H9 (cell line): ENCODE measurements around the gene SRGAP1. TPM values are rescaled to one million over a fixed set of nuclear protein-coding genes. Genes with fewer than 3 reads are reported as not detected.

ENCODE experiments used
- DNase-seq: peaks from one replicate; pipeline ENCODE4 v3.0.0-alpha.2; 2017
- H2AFZ ChIP-seq: one replicate; pipeline ENCODE4 v1.6.1; 2013; ENCODE audit warnings: mild to moderate bottlenecking, low read length, control low read depth, moderate library complexity
- H2AK5ac ChIP-seq: 2 replicates; pipeline ENCODE4 v1.6.1; 2013; ENCODE audit warnings: low read length, control low read depth, mixed read lengths; ENCODE audit not compliant: insufficient read length
- H2BK120ac ChIP-seq: one replicate; pipeline ENCODE4 v1.6.1; 2013; ENCODE audit warnings: low read depth, mild to moderate bottlenecking, low read length, control low read depth, inconsistent platforms; ENCODE audit not compliant: poor library complexity, severe bottlenecking
- H2BK12ac ChIP-seq: 2 replicates; pipeline ENCODE4 v1.6.1; 2013; ENCODE audit warnings: low read length, control low read depth, mixed read lengths, low read depth; ENCODE audit not compliant: insufficient read length
- H2BK15ac ChIP-seq: 2 replicates; pipeline ENCODE4 v1.6.1; 2013; ENCODE audit warnings: low read depth, low read length, control low read depth
- H2BK20ac ChIP-seq: one replicate; pipeline ENCODE4 v1.6.1; 2013; ENCODE audit warnings: low read depth, mild to moderate bottlenecking, low read length, control low read depth, inconsistent platforms; ENCODE audit not compliant: poor library complexity, severe bottlenecking
- H2BK5ac ChIP-seq: 2 replicates; pipeline ENCODE4 v1.6.1; 2013; ENCODE audit warnings: low read length, control low read depth, mixed read lengths; ENCODE audit not compliant: insufficient read length
- H3K14ac ChIP-seq: 2 replicates; pipeline ENCODE4 v1.6.1; 2013; ENCODE audit warnings: low read length, control low read depth; ENCODE audit not compliant: insufficient read depth
- H3K18ac ChIP-seq: 2 replicates; pipeline ENCODE4 v1.6.1; 2013; ENCODE audit warnings: low read depth, mild to moderate bottlenecking, mixed read lengths, low read length, control low read depth; ENCODE audit not compliant: insufficient read length
- H3K23ac ChIP-seq: 2 replicates; pipeline ENCODE4 v1.6.1; 2013; ENCODE audit warnings: low read length, control low read depth, mixed read lengths, low read depth; ENCODE audit not compliant: insufficient read length
- H3K23me2 ChIP-seq: 2 replicates; pipeline ENCODE4 v1.6.1; 2013; ENCODE audit warnings: low read depth, mild to moderate bottlenecking, mixed read lengths, low read length, control low read depth; ENCODE audit not compliant: insufficient read length, poor library complexity, severe bottlenecking
- H3K27ac ChIP-seq: 2 replicates; pipeline ENCODE4 v1.5.1; 2013; ENCODE audit warnings: low read length, control low read depth, mixed read lengths, low read depth; ENCODE audit not compliant: insufficient read length
- H3K27me3 ChIP-seq: 2 replicates; pipeline ENCODE4 v1.6.1; 2013; ENCODE audit warnings: low read length, control low read depth, inconsistent platforms; ENCODE audit not compliant: insufficient read depth
- H3K4ac ChIP-seq: 2 replicates; pipeline ENCODE4 v1.6.1; 2013; ENCODE audit warnings: low read depth, mild to moderate bottlenecking, control low read depth, inconsistent platforms, low read length, moderate library complexity
- H3K4me1 ChIP-seq: 2 replicates; pipeline ENCODE4 v1.6.1; 2013; ENCODE audit warnings: low read length, control low read depth, inconsistent platforms; ENCODE audit not compliant: insufficient read depth
- H3K4me2 ChIP-seq: 2 replicates; pipeline ENCODE4 v1.6.1; 2013; ENCODE audit warnings: low read length, control low read depth, mixed read lengths; ENCODE audit not compliant: insufficient read length, insufficient read depth
- H3K56ac ChIP-seq: 2 replicates; pipeline ENCODE4 v1.6.1; 2013; ENCODE audit warnings: low read depth, mild to moderate bottlenecking, mixed read lengths, low read length, control low read depth; ENCODE audit not compliant: insufficient read length
- H3K79me1 ChIP-seq: 2 replicates; pipeline ENCODE4 v1.6.1; 2013; ENCODE audit warnings: low read depth, mild to moderate bottlenecking, moderate library complexity, low read length, control low read depth, inconsistent platforms; ENCODE audit not compliant: insufficient read depth, poor library complexity, severe bottlenecking
- H3K79me2 ChIP-seq: 2 replicates; pipeline ENCODE4 v1.6.1; 2013; ENCODE audit warnings: low read length, control low read depth, inconsistent platforms; ENCODE audit not compliant: insufficient read depth
- H3K9ac ChIP-seq: 2 replicates; pipeline ENCODE4 v1.6.1; 2013; ENCODE audit warnings: low read length, control low read depth, mixed read lengths; ENCODE audit not compliant: insufficient read length; ENCODE audit errors: extremely low read depth
- H3K9me3 ChIP-seq: one replicate; pipeline ENCODE4 v1.6.1; 2013; ENCODE audit warnings: low read depth, low read length, inconsistent platforms; ENCODE audit not compliant: control insufficient read depth
- H3T11ph ChIP-seq: one replicate; pipeline ENCODE4 v1.6.1; 2013; ENCODE audit warnings: mild to moderate bottlenecking, low read length, control low read depth, inconsistent platforms
- H4K20me1 ChIP-seq: one replicate; pipeline ENCODE4 v1.6.1; 2013; ENCODE audit not compliant: control insufficient read depth, insufficient read length, insufficient read depth
- H4K5ac ChIP-seq: 2 replicates; pipeline ENCODE4 v1.6.1; 2013; ENCODE audit warnings: low read depth, mild to moderate bottlenecking, mixed read lengths, low read length, control low read depth; ENCODE audit not compliant: insufficient read length
- H4K8ac ChIP-seq: replicated peaks from 2 replicates; pipeline ENCODE4 v1.6.1; 2013; ENCODE audit warnings: low read length, control low read depth, mixed read lengths, low read depth; ENCODE audit not compliant: insufficient read length
- H4K91ac ChIP-seq: 2 replicates; pipeline ENCODE4 v1.6.1; 2013; ENCODE audit warnings: low read depth, mild to moderate bottlenecking, moderate library complexity, mixed read lengths, low read length, control low read depth; ENCODE audit not compliant: insufficient read length
- H3K27ac Mint-ChIP-seq, 3 experiments: 2 replicates in 2 of 3; 3 replicates in 1 of 3; pipeline ENCODE4 v1.8.0; 2020 to 2021; ENCODE audit warnings: mixed read lengths in 3 of 3, mild to moderate bottlenecking in 1 of 3, moderate library complexity in 1 of 3
- H3K27me3 Mint-ChIP-seq: 2 replicates; pipeline ENCODE4 v1.8.0; 2021; ENCODE audit warnings: low read depth, mild to moderate bottlenecking, moderate library complexity, mixed read lengths
- H3K36me3 Mint-ChIP-seq, 3 experiments: 2 replicates in 2 of 3; 3 replicates in 1 of 3; pipeline ENCODE4 v1.8.0; 2020 to 2021; ENCODE audit warnings: low read depth in 3 of 3, mixed read lengths in 3 of 3; ENCODE audit not compliant: insufficient read depth in 1 of 3
- H3K4me1 Mint-ChIP-seq, 2 experiments: 2 replicates each; pipeline ENCODE4 v1.8.0; 2020; ENCODE audit warnings: mixed read lengths in 2 of 2
- H3K4me3 Mint-ChIP-seq, 2 experiments: 2 replicates in 1 of 2; 3 replicates in 1 of 2; pipeline ENCODE4 v1.8.0; 2020 to 2021; ENCODE audit warnings: mild to moderate bottlenecking in 2 of 2, mixed read lengths in 2 of 2, moderate library complexity in 1 of 2
- H3K9me3 Mint-ChIP-seq, 2 experiments: 2 replicates in 1 of 2; 3 replicates in 1 of 2; pipeline ENCODE4 v1.8.0; 2020; ENCODE audit warnings: mild to moderate bottlenecking in 2 of 2, mixed read lengths in 2 of 2, moderate library complexity in 1 of 2
- CTCF ChIP-seq: fragments of 200-600 bp; sonication (generic); conservative IDR thresholded peaks from 3 replicates; pipeline ENCODE4 v1.8.0; 2021; ENCODE audit warnings: antibody characterized with exemption, mild to moderate bottlenecking
- WGBS: extraction: QIAGEN DNeasy Blood & Tissue Kit; methylation state at CpG from one replicate; pipeline ENCODE4 v1.1.7; 2013; ENCODE audit warnings: missing lambda C conversion rate, low lambda C conversion rate, mixed read lengths; ENCODE audit not compliant: insufficient read length; ENCODE audit errors: extremely low coverage; 5-methylcytosine and 5-hydroxymethylcytosine counted together
- total RNA-seq: library from RNA; stranded (reverse); gene quantifications from 2 replicates; pipeline ENCODE4 v1.2.1, GENCODE V29; 2021

SRGAP1 gene
- total RNA-seq, 1 experiment from 2014 or later, result 4.8 TPM

DNA sequence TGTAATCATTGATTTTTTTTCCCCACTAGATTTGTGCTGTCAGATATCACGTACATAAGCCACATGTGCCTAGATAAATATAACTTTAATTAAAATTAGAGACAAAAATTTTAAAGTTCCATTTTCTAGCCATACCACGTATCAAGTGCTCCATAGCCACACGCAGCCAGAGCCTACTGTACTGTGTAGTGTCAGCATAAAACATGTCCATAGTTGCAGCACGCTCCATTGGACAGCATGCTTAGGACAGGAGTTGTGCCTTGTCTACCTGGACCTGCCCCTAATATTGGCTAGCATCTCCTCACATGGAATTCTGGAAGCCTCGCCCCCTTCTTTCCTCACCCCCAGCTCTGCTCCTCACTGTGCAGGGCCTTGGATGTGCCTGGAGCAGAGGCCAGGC is 116.5 kb downstream of the SRGAP1 start:
- no peaks in the 10 kb centered on the region for H3K23me2 ChIP-seq
- no peak overlapping the region for H3K27ac ChIP-seq
- H3K4ac ChIP-seq, result no peak overlapping the region
- H2BK20ac ChIP-seq, result no peak overlapping the region
- no peak overlapping the region for H4K91ac ChIP-seq
- no peaks in the 10 kb centered on the region for H3K79me2 ChIP-seq
- no peak overlapping the region for H3K23ac ChIP-seq
- Mint-ChIP-seq H3K9me3 (no peaks in the 10 kb centered on the region), H3K27ac (no peak overlapping the region), H3K27me3 (no peaks in the 10 kb centered on the region), H3K4me3 (no peak overlapping the region), H3K4me1 (peaks cover 6 to 9% of the 10 kb centered on the region in 2 experiments), H3K36me3 (no peaks in the 10 kb centered on the region)
- no peak overlapping the region for H2BK5ac ChIP-seq
- H3K9ac ChIP-seq, result no peak overlapping the region
- no peak overlapping the region for H2BK15ac ChIP-seq
- H3K18ac ChIP-seq, result no peak overlapping the region
- no peak overlapping the region for H2AK5ac ChIP-seq
- H3K56ac ChIP-seq, result no peak overlapping the region
- H2BK120ac ChIP-seq, result no peak overlapping the region
- WGBS, result no CpG with 5 or more reads among the region's 5 CpGs
- no peak for TF ChIP-seq CTCF
- no peaks in the 10 kb centered on the region for H3K9me3 ChIP-seq
- no peaks in the 10 kb centered on the region for H3K79me1 ChIP-seq
- H3K4me2 ChIP-seq, result no peak overlapping the region
- no peak for DNase-seq
- no peaks in the 10 kb centered on the region for H4K20me1 ChIP-seq
- H4K8ac ChIP-seq, result no peak overlapping the region
- no peak overlapping the region for H4K5ac ChIP-seq
- H2BK12ac ChIP-seq, result no peak overlapping the region
- no peak overlapping the region for H2AFZ ChIP-seq
- no peaks in the 10 kb centered on the region for H3K27me3 ChIP-seq
- no peak overlapping the region for H3T11ph ChIP-seq
- no peak overlapping the region for H3K14ac ChIP-seq
- H3K4me1 ChIP-seq, result no peaks in the 10 kb centered on the region
